Endothelial cell of umbilical vein (primary cell): ENCODE measurements around the gene ABCC10. TPM values are rescaled to one million over a fixed set of nuclear protein-coding genes. Genes with fewer than 3 reads are reported as not detected.

Experiments
- BruUV-seq: library from RNA; stranded (reverse); fragments of 400-500 nt; replicated peaks from 2 replicates; lab custom pipeline; 2021; lab: Mats Ljungman, UMichigan
- CTCF ChIA-PET: fragments of 300-600, 350-600 bp; sonication (Branson Sonifier 250); formaldehyde crosslinking; loops from one replicate; lab custom pipeline; 2021; ENCODE audit warnings: antibody characterized with exemption, inconsistent platforms; lab: Charles Lee
- POLR2A ChIA-PET: fragments of 300-600, 350-600 bp; sonication (Branson Sonifier 250); formaldehyde crosslinking; loops from one replicate; lab custom pipeline; 2021; ENCODE audit warnings: antibody characterized with exemption, inconsistent platforms; lab: Charles Lee
- DNase-seq: peaks from one replicate; pipeline ENCODE4 v3.0.0-alpha.2; 2011; ENCODE audit warnings: low read depth, low spot score
- FAIRE-seq: peaks from 2 replicates; lab custom pipeline; 2011; peaks lifted over from hg19 to GRCh38; lab: Jason Lieb, UNC
- H2AFZ ChIP-seq: 2 replicates; pipeline ENCODE4 v1.6.0; 2012; ENCODE audit warnings: low read depth, low read length, control low read depth, inconsistent platforms
- H3K27ac ChIP-seq: 2 replicates; pipeline ENCODE4 v1.5.1; 2011; ENCODE audit warnings: low read depth, mild to moderate bottlenecking, control low read depth, low read length, moderate library complexity; ENCODE audit not compliant: insufficient read depth
- H3K27me3 ChIP-seq, 2 experiments: 2 replicates each; pipeline versions ENCODE4 v1.6.0 to v1.6.1; 2011; ENCODE audit warnings: low read length in 2 of 2, mixed read lengths in 1 of 2; ENCODE audit not compliant: control insufficient read depth in 2 of 2, insufficient read depth in 2 of 2
- H3K36me3 ChIP-seq, 2 experiments: 2 replicates in 1 of 2; 3 replicates in 1 of 2; pipeline ENCODE4 v1.5.1; 2011; ENCODE audit warnings: low read length in 2 of 2, mild to moderate bottlenecking in 1 of 2, moderate library complexity in 1 of 2; ENCODE audit not compliant: control insufficient read depth in 2 of 2, insufficient read depth in 2 of 2; ENCODE audit errors: extremely low read depth in 1 of 2
- H3K4me1 ChIP-seq: 3 replicates; pipeline ENCODE4 v1.5.1; 2011; ENCODE audit warnings: mild to moderate bottlenecking, low read length; ENCODE audit not compliant: control insufficient read depth, insufficient read depth; ENCODE audit errors: extremely low read depth
- H3K4me2 ChIP-seq: 2 replicates; pipeline ENCODE4 v1.6.1; 2011; ENCODE audit warnings: low read length, control low read depth, mixed read lengths; ENCODE audit not compliant: insufficient read depth
- H3K4me3 ChIP-seq, 3 experiments: fragments of 200-600 bp in 1 of 3; sonication (generic), shearing (Covaris generic) in 1 of 3; replicated peaks in 1 of 3; 2 replicates each; pipeline ENCODE4 v1.5.1; 2011 to 2016; ENCODE audit warnings: control low read depth in 3 of 3, low read length in 3 of 3, mild to moderate bottlenecking in 2 of 3, inconsistent platforms in 1 of 3, low read depth in 1 of 3, moderate library complexity in 1 of 3; ENCODE audit not compliant: insufficient read depth in 1 of 3
- H3K79me2 ChIP-seq: 2 replicates; pipeline ENCODE4 v1.6.0; 2012; ENCODE audit warnings: low read length, inconsistent platforms; ENCODE audit not compliant: control insufficient read depth, insufficient read depth
- H3K9ac ChIP-seq: replicated peaks from 2 replicates; pipeline ENCODE3; 2011; ENCODE audit warnings: low read length, control low read depth; ENCODE audit not compliant: insufficient read depth; ENCODE audit errors: extremely low read depth
- H3K9me1 ChIP-seq: replicated peaks from 3 replicates; pipeline ENCODE4 v1.6.0; 2011; ENCODE audit warnings: mild to moderate bottlenecking, low read length; ENCODE audit not compliant: control insufficient read depth, insufficient read depth; ENCODE audit errors: extremely low read depth
- H3K9me3 ChIP-seq: replicated peaks from 2 replicates; pipeline ENCODE4 v1.5.1; 2012; ENCODE audit warnings: low read length, inconsistent platforms; ENCODE audit not compliant: control insufficient read depth, insufficient read depth
- H4K20me1 ChIP-seq: replicated peaks from 2 replicates; pipeline ENCODE3; 2011; ENCODE audit warnings: mild to moderate bottlenecking, low read length; ENCODE audit not compliant: control insufficient read depth, insufficient read depth; ENCODE audit errors: extremely low read depth
- EZH2 ChIP-seq: IDR thresholded peaks from 2 replicates; pipeline ENCODE4 v1.6.1; 2012; ENCODE audit warnings: borderline replicate concordance, low read depth, mild to moderate bottlenecking, moderate library complexity, low read length, inconsistent platforms; ENCODE audit not compliant: severe bottlenecking
- FOS ChIP-seq: IDR thresholded peaks from 2 replicates; pipeline ENCODE4 v1.6.1; 2011; ENCODE audit warnings: mild to moderate bottlenecking, low read length, moderate library complexity, borderline replicate concordance; ENCODE audit not compliant: insufficient read depth
- GATA2 ChIP-seq: IDR thresholded peaks from 2 replicates; pipeline ENCODE4 v1.7.0; 2011; ENCODE audit warnings: low read depth, mild to moderate bottlenecking, moderate library complexity, mixed read lengths, low read length; ENCODE audit not compliant: insufficient read length, insufficient read depth
- JUN ChIP-seq: IDR thresholded peaks from 2 replicates; pipeline ENCODE4 v1.6.1; 2011; ENCODE audit warnings: borderline replicate concordance, low read depth; ENCODE audit not compliant: insufficient read length, insufficient read depth
- POLR2A ChIP-seq: IDR thresholded peaks from 2 replicates; pipeline ENCODE4 v1.6.1; 2012; ENCODE audit warnings: low read depth, mild to moderate bottlenecking, control low read depth, low read length
- POLR2AphosphoS5 ChIP-seq: IDR thresholded peaks from 2 replicates; pipeline ENCODE4 v1.6.1; 2012; ENCODE audit warnings: low read depth, mild to moderate bottlenecking, control low read depth, low read length, moderate library complexity; ENCODE audit not compliant: insufficient read depth
- dilution Hi-C: fragments of 300-500 bp; cut with MboI; formaldehyde crosslinking; loops from one replicate; pipeline ENCODE4 v1.15.0; 2019; ENCODE audit warnings: low sequenced_read_pairs; ENCODE audit not compliant: extremely low pct_ligation_motif_present
- intact Hi-C: fragments of 100-400 bp; cut with micrococcal nuclease; formaldehyde crosslinking; loops from one replicate; pipeline ENCODE4 v1.10.0; 2022
- polyA plus RNA-seq, 4 experiments: library from polyadenylated mRNA; depleted of rRNA in 3 of 4; stranded (reverse) in 3 of 4; unstranded in 1 of 4; fragments of >200 nt; gene quantifications; 2 replicates each; pipeline versions ENCODE4 v1.2.1 to v1.2.3, GENCODE V29; 2011 to 2012; ENCODE audit warnings: missing spikeins in 1 of 4
- total RNA-seq: library from RNA; stranded (reverse); gene quantifications from 2 replicates; pipeline ENCODE4 v1.2.3, GENCODE V29; 2021
- TF ChIP-seq, protein P1 (sequence below): IDR thresholded peaks from 2 replicates; pipeline ENCODE4 v1.6.1; 2011; ENCODE audit not compliant: insufficient read depth, insufficient read length
- TF ChIP-seq, protein P2 (sequence below), 2 donors: IDR thresholded peaks; 1 replicate in 1 of 2; 2 replicates in 1 of 2; pipeline ENCODE4 v1.5.1; 2011; ENCODE audit warnings: low read length in 2 of 2, mild to moderate bottlenecking in 2 of 2, moderate library complexity in 2 of 2, control low read depth in 1 of 2, inconsistent platforms in 1 of 2, low read depth in 1 of 2; ENCODE audit not compliant: insufficient read depth in 1 of 2; ENCODE audit errors: extremely low read depth in 1 of 2

The ABCC10 gene
- total and polyA plus RNA-seq, 2 donors (not counting 3 experiments of a cell fraction or from before 2014, with no cell fraction given), result 29.2 to 37.9 TPM

DNA sequence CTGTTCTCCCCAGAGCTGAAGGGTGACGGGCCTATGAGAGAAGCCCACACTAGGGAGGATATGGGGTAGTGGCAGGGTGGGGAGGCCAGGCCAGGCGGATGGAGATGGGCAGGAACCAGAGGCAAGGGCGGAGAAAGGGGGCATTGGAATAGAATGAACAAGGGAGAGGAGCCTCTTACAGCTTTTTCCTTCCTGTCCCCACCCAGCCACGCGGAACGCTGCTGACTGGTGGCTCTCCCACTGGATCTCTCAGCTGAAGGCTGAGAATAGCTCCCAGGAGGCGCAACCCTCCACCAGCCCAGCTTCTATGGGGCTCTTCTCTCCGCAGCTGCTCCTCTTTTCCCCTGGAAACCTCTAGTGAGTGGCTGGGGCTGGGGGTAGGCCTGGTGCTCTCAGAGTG is 17.2 kb downstream of the ABCC10 start:
- H3K4me1 ChIP-seq, result no peaks in the 10 kb centered on the region
- H3K27me3 ChIP-seq, result no peaks in the 10 kb centered on the region
- DNase-seq (no peak), FAIRE-seq (no peak)
- H3K36me3 ChIP-seq, result peaks cover 5 to 44% of the 10 kb centered on the region in 2 experiments
- no peaks in the 10 kb centered on the region for H3K9me3 ChIP-seq
- no peak overlapping the region for H2AFZ ChIP-seq
- H3K4me3 ChIP-seq, result no peak overlapping the region
- intact Hi-C loops, result no loop called here
- H4K20me1 ChIP-seq, result no peaks in the 10 kb centered on the region
- H3K9ac ChIP-seq, result no peak overlapping the region
- dilution Hi-C loops, result no loop called here
- H3K4me2 ChIP-seq, result no peak overlapping the region
- BruUV-seq, result no TSS peak
- TF ChIP-seq JUN (no peak), POLR2AphosphoS5 (no peak), GATA2 (no peak), EZH2 (no peak), FOS (no peak), POLR2A (no peak)
- TF ChIP-seq, protein P1, sequence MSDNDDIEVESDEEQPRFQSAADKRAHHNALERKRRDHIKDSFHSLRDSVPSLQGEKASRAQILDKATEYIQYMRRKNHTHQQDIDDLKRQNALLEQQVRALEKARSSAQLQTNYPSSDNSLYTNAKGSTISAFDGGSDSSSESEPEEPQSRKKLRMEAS, result no peak
- TF ChIP-seq, protein P2, sequence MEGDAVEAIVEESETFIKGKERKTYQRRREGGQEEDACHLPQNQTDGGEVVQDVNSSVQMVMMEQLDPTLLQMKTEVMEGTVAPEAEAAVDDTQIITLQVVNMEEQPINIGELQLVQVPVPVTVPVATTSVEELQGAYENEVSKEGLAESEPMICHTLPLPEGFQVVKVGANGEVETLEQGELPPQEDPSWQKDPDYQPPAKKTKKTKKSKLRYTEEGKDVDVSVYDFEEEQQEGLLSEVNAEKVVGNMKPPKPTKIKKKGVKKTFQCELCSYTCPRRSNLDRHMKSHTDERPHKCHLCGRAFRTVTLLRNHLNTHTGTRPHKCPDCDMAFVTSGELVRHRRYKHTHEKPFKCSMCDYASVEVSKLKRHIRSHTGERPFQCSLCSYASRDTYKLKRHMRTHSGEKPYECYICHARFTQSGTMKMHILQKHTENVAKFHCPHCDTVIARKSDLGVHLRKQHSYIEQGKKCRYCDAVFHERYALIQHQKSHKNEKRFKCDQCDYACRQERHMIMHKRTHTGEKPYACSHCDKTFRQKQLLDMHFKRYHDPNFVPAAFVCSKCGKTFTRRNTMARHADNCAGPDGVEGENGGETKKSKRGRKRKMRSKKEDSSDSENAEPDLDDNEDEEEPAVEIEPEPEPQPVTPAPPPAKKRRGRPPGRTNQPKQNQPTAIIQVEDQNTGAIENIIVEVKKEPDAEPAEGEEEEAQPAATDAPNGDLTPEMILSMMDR (IDR thresholded peaks at IDR 0.05; ENCODE audit: extremely low read depth in 1 of 2, insufficient read depth in 1 of 2, low read depth in 1 of 2, low read length in 2 of 2), result no peak
- no peak overlapping the region for H3K27ac ChIP-seq
- CTCF ChIA-PET, result interaction anchor here (1.4 kb wide), 1 partner anchor 62 kb away, joined by 5 read pairs; no protein-coding TSS in a partner anchor
- H3K9me1 ChIP-seq, result no peaks in the 10 kb centered on the region
- POLR2A ChIA-PET, result no interaction called here
- H3K79me2 ChIP-seq, result no peaks in the 10 kb centered on the region
